GM10847 (cell line): ENCODE measurements around the gene TCF12.

Source experiments
- POLR2A ChIP-seq: IDR thresholded peaks from 2 replicates; pipeline ENCODE4 v1.6.1; 2011; ENCODE audit not compliant: insufficient read length; ENCODE audit errors: extremely low read depth

The TCF12 gene

GRCh38 chr15:57005244-57005643, 86.8 kb downstream of the TCF12 start:
- TF ChIP-seq POLR2A = no peak

GRCh38 chr15:57010724-57011123, 92.3 kb downstream of the TCF12 start:
- TF ChIP-seq POLR2A = no peak

- TF ChIP-seq POLR2A = no peak
Measured at GRCh38 chr15:57012556-57012955, 94.1 kb downstream of the TCF12 start.

GRCh38 chr15:57015360-57015759, 96.9 kb downstream of the TCF12 start:
- no peak for TF ChIP-seq POLR2A

GRCh38 chr15:57015897-57016296, 97.5 kb downstream of the TCF12 start:
- no peak for TF ChIP-seq POLR2A

- TF ChIP-seq POLR2A = no peak
Measured at GRCh38 chr15:57017024-57017423, 98.6 kb downstream of the TCF12 start.

- no peak for TF ChIP-seq POLR2A
Measured at GRCh38 chr15:57018151-57018550, 99.7 kb downstream of the TCF12 start.

GRCh38 chr15:57019496-57020160, 101.2 kb downstream of the TCF12 start:
- TF ChIP-seq POLR2A = no peak

- no peak for TF ChIP-seq POLR2A
Measured at GRCh38 chr15:57025264-57025926, 107.0 kb downstream of the TCF12 start.

- no peak for TF ChIP-seq POLR2A
Measured at GRCh38 chr15:57026016-57026592, 107.7 kb downstream of the TCF12 start.

- no peak for TF ChIP-seq POLR2A
Measured at GRCh38 chr15:57027596-57027995, 109.2 kb downstream of the TCF12 start.

GRCh38 chr15:57028176-57028575, 109.7 kb downstream of the TCF12 start:
- TF ChIP-seq POLR2A = no peak

- TF ChIP-seq POLR2A = no peak
Measured at GRCh38 chr15:57030011-57030410, 111.6 kb downstream of the TCF12 start.

GRCh38 chr15:57031082-57031481, 112.6 kb downstream of the TCF12 start:
- no peak for TF ChIP-seq POLR2A

- no peak for TF ChIP-seq POLR2A
Measured at GRCh38 chr15:57031605-57032004, 113.2 kb downstream of the TCF12 start.

GRCh38 chr15:57032338-57032737, 113.9 kb downstream of the TCF12 start:
- TF ChIP-seq POLR2A = no peak
